Keratinocyte (primary cell): ENCODE measurements around the gene SPOCD1. TPM values are rescaled to one million over a fixed set of nuclear protein-coding genes. Genes with fewer than 3 reads are reported as not detected.

Source experiments
- DNase-seq: peaks from one replicate; pipeline ENCODE4 v3.0.0-alpha.2; 2011; ENCODE audit warnings: low read depth, missing footprints, low spot score
- FAIRE-seq: peaks from 2 replicates; lab custom pipeline; 2011; peaks lifted over from hg19 to GRCh38; lab: Jason Lieb, UNC
- H2AFZ ChIP-seq: 2 replicates; pipeline ENCODE4 v1.6.0; 2012; ENCODE audit warnings: low read length, control low read depth, inconsistent platforms; ENCODE audit not compliant: control insufficient read depth
- H3K27ac ChIP-seq: 2 replicates; pipeline ENCODE4 v1.5.1; 2011; ENCODE audit warnings: low read length; ENCODE audit not compliant: control insufficient read depth, insufficient read depth
- H3K27me3 ChIP-seq: 3 replicates; pipeline ENCODE4 v1.6.0; 2011; ENCODE audit warnings: low read length; ENCODE audit not compliant: control insufficient read depth, insufficient read depth; ENCODE audit errors: extremely low read depth
- H3K36me3 ChIP-seq, 2 experiments: 2 replicates in 1 of 2; 3 replicates in 1 of 2; pipeline ENCODE4 v1.5.1; 2011; ENCODE audit warnings: low read length in 2 of 2, mild to moderate bottlenecking in 1 of 2; ENCODE audit not compliant: control insufficient read depth in 2 of 2, insufficient read depth in 2 of 2; ENCODE audit errors: extremely low read depth in 1 of 2
- H3K4me1 ChIP-seq: 3 replicates; pipeline ENCODE4 v1.5.1; 2011; ENCODE audit warnings: low read length; ENCODE audit not compliant: control insufficient read depth, insufficient read depth; ENCODE audit errors: extremely low read depth
- H3K4me2 ChIP-seq: 3 replicates; pipeline ENCODE4 v1.6.0; 2011; ENCODE audit warnings: low read depth, low read length; ENCODE audit not compliant: control insufficient read depth, insufficient read depth; ENCODE audit errors: extremely low read depth
- H3K4me3 ChIP-seq, 3 experiments: fragments of 200-600 bp in 1 of 3; sonication (generic) in 1 of 3; 2 replicates in 2 of 3; 3 replicates in 1 of 3; pipeline ENCODE4 v1.5.1; 2011 to 2016; ENCODE audit warnings: low read length in 3 of 3, mild to moderate bottlenecking in 3 of 3, control low read depth in 2 of 3, inconsistent platforms in 1 of 3, low read depth in 1 of 3, mixed read lengths in 1 of 3, mixed run types in 1 of 3, moderate library complexity in 1 of 3; ENCODE audit not compliant: control insufficient read depth in 2 of 3, insufficient read depth in 2 of 3; ENCODE audit errors: extremely low read depth in 1 of 3
- H3K79me2 ChIP-seq: 2 replicates; pipeline ENCODE4 v1.6.0; 2012; ENCODE audit warnings: low read length; ENCODE audit not compliant: control insufficient read depth, insufficient read depth
- H3K9ac ChIP-seq: 3 replicates; pipeline ENCODE4 v1.6.0; 2011; ENCODE audit warnings: low read length; ENCODE audit not compliant: control insufficient read depth, insufficient read depth; ENCODE audit errors: extremely low read depth
- H3K9me1 ChIP-seq: 3 replicates; pipeline ENCODE4 v1.6.0; 2011; ENCODE audit warnings: low read length; ENCODE audit not compliant: control insufficient read depth, insufficient read depth; ENCODE audit errors: extremely low read depth
- H3K9me3 ChIP-seq: 2 replicates; pipeline ENCODE4 v1.5.1; 2012; ENCODE audit warnings: low read depth, low read length; ENCODE audit not compliant: control insufficient read depth
- H4K20me1 ChIP-seq: 3 replicates; pipeline ENCODE4 v1.6.0; 2011; ENCODE audit warnings: low read length; ENCODE audit not compliant: control insufficient read depth, insufficient read depth; ENCODE audit errors: extremely low read depth
- CTCF ChIP-seq, 3 experiments: IDR thresholded peaks in 1 of 3; conservative IDR thresholded peaks in 1 of 3; optimal IDR thresholded peaks in 1 of 3; 2 replicates in 2 of 3; 3 replicates in 1 of 3; pipeline versions ENCODE3 to v1.5.1; 2011; ENCODE audit warnings: low read length in 3 of 3, mild to moderate bottlenecking in 3 of 3, moderate library complexity in 2 of 3, control low read depth in 1 of 3, inconsistent platforms in 1 of 3; ENCODE audit not compliant: insufficient read depth in 2 of 3; ENCODE audit errors: extremely low read depth in 1 of 3
- EZH2 ChIP-seq: IDR thresholded peaks from one replicate; pipeline ENCODE4 v1.6.1; 2012; ENCODE audit warnings: inconsistent platforms, mild to moderate bottlenecking, low read length, moderate library complexity
- dilution Hi-C: fragments of 300-500 bp; cut with MboI; formaldehyde crosslinking; loops from one replicate; pipeline ENCODE4 v1.7.0; 2020; ENCODE audit warnings: low sequenced_read_pairs; ENCODE audit not compliant: extremely low pct_ligation_motif_present
- polyA plus RNA-seq, 5 experiments: library from polyadenylated mRNA; depleted of rRNA in 3 of 5; stranded (reverse) in 3 of 5; stranded (forward) in 1 of 5; unstranded in 1 of 5; fragments of >200 nt; gene quantifications; 1 replicate in 1 of 5; 2 replicates in 3 of 5; 3 replicates in 1 of 5; pipeline versions ENCODE4 v1.2.1 to v1.2.3, GENCODE V29; 2011 to 2012; ENCODE audit warnings: missing spikeins in 2 of 5, low read depth in 1 of 5, low replicate concordance in 1 of 5

The SPOCD1 gene
- polyA plus RNA-seq, 1 donor (not counting 4 experiments of a cell fraction or from before 2014, with no cell fraction given), result 4.7 TPM

DNA sequence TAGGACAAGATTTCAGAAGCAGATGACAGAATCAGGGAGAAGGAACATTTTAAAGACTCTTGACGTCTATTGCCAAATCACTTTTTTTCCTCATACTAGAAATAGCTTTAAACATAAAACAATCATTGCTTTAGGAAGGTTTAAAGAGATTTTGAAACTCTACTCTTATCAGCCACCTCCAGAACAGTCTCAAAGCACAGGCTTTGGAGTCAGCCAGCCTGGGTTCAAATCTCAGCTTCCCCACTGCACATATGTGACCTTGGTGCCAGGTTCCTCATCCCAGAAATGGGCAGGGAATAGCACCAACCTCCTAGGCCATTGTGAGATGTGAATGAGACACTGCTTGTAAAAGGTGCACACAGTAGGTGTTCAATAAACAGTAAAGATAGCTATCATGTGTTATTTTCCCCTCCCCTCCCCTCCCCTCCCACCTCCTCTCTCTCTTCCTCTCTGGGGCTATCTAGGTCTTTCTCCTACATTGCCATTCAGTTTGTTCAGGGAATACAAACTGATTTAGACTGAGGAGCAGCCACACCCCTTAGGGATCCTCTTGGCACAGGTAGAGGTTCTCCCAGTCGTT lies 20.6 kb downstream of the SPOCD1 start:
- H3K36me3 ChIP-seq, result no peaks in the 10 kb centered on the region
- H3K79me2 ChIP-seq, result no peaks in the 10 kb centered on the region
- no peaks in the 10 kb centered on the region for H3K9me1 ChIP-seq
- H3K4me1 ChIP-seq, result peaks cover 21% of the 10 kb centered on the region
- H3K4me3 ChIP-seq, result no peak overlapping the region
- H4K20me1 ChIP-seq, result no peaks in the 10 kb centered on the region
- no peaks in the 10 kb centered on the region for H3K27me3 ChIP-seq
- no peak overlapping the region for H3K9ac ChIP-seq
- dilution Hi-C loops, result no loop called here
- no peak overlapping the region for H3K27ac ChIP-seq
- TF ChIP-seq CTCF (optimal IDR thresholded peaks at IDR 0.05 in 1 of 3, IDR thresholded peaks at IDR 0.05 in 1 of 3, conservative IDR thresholded peaks at IDR 0.05 in 1 of 3; ENCODE audit: extremely low read depth in 1 of 3, insufficient read depth in 2 of 3, low read length in 3 of 3) (no peak), EZH2 (no peak)
- FAIRE-seq (no peak), DNase-seq (no peak)
- no peaks in the 10 kb centered on the region for H3K9me3 ChIP-seq
- no peak overlapping the region for H2AFZ ChIP-seq
- no peak overlapping the region for H3K4me2 ChIP-seq

DNA sequence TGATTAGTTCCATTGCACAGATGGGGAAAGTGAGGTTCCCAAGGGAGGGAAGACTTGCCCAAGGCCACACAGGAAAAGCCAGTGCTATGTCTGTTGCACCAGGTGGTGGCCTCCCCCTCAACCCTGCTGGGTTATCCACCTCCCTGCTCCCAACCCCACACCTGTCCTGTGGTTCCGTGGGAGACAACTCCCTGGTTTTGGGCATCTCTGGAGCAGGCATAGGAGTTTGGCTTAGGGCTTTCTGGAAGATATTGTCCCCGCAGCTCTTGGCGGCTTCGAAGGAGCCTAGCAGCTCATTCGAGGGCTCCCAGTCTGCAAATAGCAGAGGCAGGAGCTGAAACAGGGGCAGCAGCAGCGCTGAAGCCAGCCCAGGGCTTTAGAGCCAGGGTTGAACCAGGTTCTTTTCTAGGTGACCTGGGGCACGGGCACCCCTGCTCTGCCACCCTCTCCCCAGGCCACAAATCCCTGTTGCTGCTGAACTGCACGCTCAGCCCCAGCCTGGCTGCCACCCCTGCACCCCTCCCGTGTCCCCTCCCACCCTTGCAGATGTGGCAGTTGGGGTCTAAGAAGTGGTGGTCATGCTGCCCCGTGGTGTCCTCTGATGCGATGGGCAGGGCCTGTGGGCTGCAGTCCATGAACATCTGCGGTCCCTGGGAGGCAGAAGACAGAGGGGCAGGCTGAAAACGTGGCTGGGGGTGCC lies 22.1 kb downstream of the SPOCD1 start:
- Histone ChIP-seq H4K20me1 (no peaks in the 10 kb centered on the region), H3K4me3 (no peak overlapping the region), H3K9me3 (no peaks in the 10 kb centered on the region), H2AFZ (no peak overlapping the region), H3K27ac (no peak overlapping the region), H3K79me2 (no peaks in the 10 kb centered on the region), H3K27me3 (no peaks in the 10 kb centered on the region), H3K9me1 (no peaks in the 10 kb centered on the region), H3K36me3 (no peaks in the 10 kb centered on the region), H3K4me1 (peaks cover 18% of the 10 kb centered on the region), H3K9ac (no peak overlapping the region), H3K4me2 (no peak overlapping the region)
- FAIRE-seq, result no peak
- TF ChIP-seq CTCF (optimal IDR thresholded peaks at IDR 0.05 in 1 of 3, IDR thresholded peaks at IDR 0.05 in 1 of 3, conservative IDR thresholded peaks at IDR 0.05 in 1 of 3; ENCODE audit: extremely low read depth in 1 of 3, insufficient read depth in 2 of 3, low read length in 3 of 3), result no peak
- TF ChIP-seq EZH2, result no peak
- no peak for DNase-seq
- dilution Hi-C loops, result no loop called here
